Gastroesophageal sphincter (tissue), 3 donors: ENCODE data around the gene CCDC85C.

Experiments used
- EP300 ChIP-seq: sonication (generic); formaldehyde crosslinking; IDR thresholded peaks from one replicate; pipeline ENCODE4 v1.6.1; 2017; ENCODE audit warnings: antibody characterized with exemption, mild to moderate bottlenecking
- TF ChIP-seq, protein P1 (sequence below), 4 experiments: fragments of 200-600 bp in 2 of 4; fragments of 450-650 bp in 2 of 4; sonication (generic) in 1 of 4; IDR thresholded peaks; one replicate each; pipeline ENCODE4 v1.5.1; 2017 to 2019; ENCODE audit warnings: antibody characterized with exemption in 4 of 4, mild to moderate bottlenecking in 2 of 4, moderate library complexity in 2 of 4

DNA sequence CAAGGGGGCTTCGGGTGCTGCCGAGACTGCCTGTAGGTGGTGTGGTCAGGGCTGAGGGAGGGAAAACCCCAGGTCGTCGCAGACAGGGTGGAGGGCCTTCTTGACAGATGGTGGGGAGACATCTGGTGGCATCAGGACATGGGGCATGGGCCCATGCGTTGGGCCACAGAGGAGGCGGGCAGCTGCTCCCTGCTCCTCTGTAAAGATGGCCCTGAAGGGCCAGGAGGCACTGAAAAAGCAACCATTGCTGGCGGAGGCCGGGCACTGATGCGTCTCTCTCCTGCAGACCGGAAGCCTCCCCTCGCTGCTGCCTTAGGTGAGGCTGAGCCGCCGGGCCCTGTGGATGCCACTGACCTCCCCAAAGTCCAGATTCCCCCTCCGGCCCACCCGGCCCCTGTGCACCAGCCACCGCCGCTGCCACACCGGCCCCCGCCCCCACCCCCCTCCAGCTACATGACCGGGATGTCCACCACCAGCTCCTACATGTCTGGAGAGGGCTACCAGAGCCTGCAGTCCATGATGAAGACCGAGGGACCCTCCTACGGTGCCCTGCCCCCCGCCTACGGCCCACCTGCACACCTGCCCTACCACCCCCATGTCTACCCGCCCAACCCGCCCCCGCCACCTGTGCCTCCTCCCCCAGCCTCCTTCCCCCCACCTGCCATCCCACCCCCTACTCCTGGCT lies 94.0 kb downstream of the CCDC85C start:
- TF ChIP-seq, protein P1, sequence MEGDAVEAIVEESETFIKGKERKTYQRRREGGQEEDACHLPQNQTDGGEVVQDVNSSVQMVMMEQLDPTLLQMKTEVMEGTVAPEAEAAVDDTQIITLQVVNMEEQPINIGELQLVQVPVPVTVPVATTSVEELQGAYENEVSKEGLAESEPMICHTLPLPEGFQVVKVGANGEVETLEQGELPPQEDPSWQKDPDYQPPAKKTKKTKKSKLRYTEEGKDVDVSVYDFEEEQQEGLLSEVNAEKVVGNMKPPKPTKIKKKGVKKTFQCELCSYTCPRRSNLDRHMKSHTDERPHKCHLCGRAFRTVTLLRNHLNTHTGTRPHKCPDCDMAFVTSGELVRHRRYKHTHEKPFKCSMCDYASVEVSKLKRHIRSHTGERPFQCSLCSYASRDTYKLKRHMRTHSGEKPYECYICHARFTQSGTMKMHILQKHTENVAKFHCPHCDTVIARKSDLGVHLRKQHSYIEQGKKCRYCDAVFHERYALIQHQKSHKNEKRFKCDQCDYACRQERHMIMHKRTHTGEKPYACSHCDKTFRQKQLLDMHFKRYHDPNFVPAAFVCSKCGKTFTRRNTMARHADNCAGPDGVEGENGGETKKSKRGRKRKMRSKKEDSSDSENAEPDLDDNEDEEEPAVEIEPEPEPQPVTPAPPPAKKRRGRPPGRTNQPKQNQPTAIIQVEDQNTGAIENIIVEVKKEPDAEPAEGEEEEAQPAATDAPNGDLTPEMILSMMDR (IDR thresholded peaks at IDR 0.05) = no peak
- no peak for TF ChIP-seq EP300
